NT2/D1 (cell line): ENCODE data around the gene RUNX1.

Experiments used
- SUZ12 ChIP-seq: IDR thresholded peaks from 2 replicates; pipeline ENCODE4 v1.6.1; 2011; ENCODE audit not compliant: insufficient read length, insufficient read depth; ENCODE audit errors: extremely low read depth
- YY1 ChIP-seq: IDR thresholded peaks from 2 replicates; pipeline ENCODE4 v1.6.1; 2011; ENCODE audit not compliant: insufficient read length, insufficient read depth
- ZNF274 ChIP-seq: IDR thresholded peaks from 2 replicates; pipeline ENCODE4 v1.6.1; 2011; ENCODE audit warnings: mild to moderate bottlenecking, low read depth, low read length

GRCh38 chr21:35020436-35020835 is 28.7 kb downstream of the RUNX1 start:
- TF ChIP-seq SUZ12 (no peak), ZNF274 (no peak), YY1 (no peak)
